GM12873 (cell line): ENCODE data around the gene NDST1.

Experiments used
- TF ChIP-seq, protein P1 (sequence below): IDR thresholded peaks from 2 replicates; pipeline ENCODE4 v1.5.1; 2012; ENCODE audit warnings: low read depth, mild to moderate bottlenecking, moderate library complexity, low read length, control low read depth; ENCODE audit not compliant: insufficient read depth; ENCODE audit errors: missing control alignments

NDST1 gene

GRCh38 chr5:150486402-150487198 is 21.3 kb upstream of the NDST1 start:
- TF ChIP-seq, protein P1, sequence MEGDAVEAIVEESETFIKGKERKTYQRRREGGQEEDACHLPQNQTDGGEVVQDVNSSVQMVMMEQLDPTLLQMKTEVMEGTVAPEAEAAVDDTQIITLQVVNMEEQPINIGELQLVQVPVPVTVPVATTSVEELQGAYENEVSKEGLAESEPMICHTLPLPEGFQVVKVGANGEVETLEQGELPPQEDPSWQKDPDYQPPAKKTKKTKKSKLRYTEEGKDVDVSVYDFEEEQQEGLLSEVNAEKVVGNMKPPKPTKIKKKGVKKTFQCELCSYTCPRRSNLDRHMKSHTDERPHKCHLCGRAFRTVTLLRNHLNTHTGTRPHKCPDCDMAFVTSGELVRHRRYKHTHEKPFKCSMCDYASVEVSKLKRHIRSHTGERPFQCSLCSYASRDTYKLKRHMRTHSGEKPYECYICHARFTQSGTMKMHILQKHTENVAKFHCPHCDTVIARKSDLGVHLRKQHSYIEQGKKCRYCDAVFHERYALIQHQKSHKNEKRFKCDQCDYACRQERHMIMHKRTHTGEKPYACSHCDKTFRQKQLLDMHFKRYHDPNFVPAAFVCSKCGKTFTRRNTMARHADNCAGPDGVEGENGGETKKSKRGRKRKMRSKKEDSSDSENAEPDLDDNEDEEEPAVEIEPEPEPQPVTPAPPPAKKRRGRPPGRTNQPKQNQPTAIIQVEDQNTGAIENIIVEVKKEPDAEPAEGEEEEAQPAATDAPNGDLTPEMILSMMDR = no peak

GRCh38 chr5:150487199-150488061 is 20.5 kb upstream of the NDST1 start:
- TF ChIP-seq, protein P1 = peak; percentile 40

GRCh38 chr5:150488519-150489359 is 19.2 kb upstream of the NDST1 start:
- TF ChIP-seq, protein P1 = no peak

- TF ChIP-seq, protein P1 = no peak
Measured at GRCh38 chr5:150489360-150490295, 18.3 kb upstream of the NDST1 start.

DNA sequence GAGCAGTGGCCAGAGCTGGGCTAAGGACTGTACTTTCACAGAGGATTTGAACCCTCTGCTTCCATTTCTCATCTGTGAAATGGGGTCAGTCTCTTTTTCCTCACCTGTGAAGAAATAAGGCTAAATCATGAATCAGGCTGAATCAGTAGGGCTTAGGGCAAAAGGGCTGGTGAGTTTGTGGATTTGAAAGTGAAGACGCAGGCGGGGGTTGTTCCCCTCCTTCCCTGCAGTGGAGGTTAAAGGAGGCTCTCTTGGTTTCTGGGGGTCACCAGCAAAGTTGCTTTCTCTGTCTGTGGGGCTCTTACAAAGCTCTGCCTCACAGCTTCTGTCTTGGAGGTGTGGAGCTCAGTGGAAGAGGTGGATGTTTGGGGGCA is 17.6 kb upstream of the NDST1 start:
- TF ChIP-seq, protein P1 = no peak

DNA sequence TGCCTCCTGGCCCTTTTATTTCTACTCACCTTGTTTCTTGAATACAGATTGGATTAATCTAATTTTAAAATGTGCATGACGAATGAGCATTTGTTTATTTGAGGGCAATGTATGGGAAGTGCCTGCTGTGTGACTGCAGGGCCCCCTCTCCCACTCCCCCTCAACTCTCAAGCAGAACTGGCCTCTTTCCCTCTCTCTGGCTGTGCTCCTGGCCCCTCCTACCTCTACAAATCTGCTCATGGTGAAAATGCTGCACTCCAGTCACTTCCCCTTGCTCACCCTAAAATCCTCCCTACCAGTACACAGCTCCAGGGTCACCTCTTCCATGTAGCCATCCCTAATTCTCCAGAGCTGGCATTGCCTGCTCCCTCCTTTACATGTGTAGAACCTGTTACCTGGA is 17.2 kb upstream of the NDST1 start:
- TF ChIP-seq, protein P1 = no peak
